HCT116 (cell line): ENCODE results near the gene SH3D19. TPM values are rescaled to one million over a fixed set of nuclear protein-coding genes. Genes with fewer than 3 reads are reported as not detected.
A peak's percentile ranks its signal among the peaks of the same experiment; 100 is the strongest.
"Not testable (repeated sequence)": the region's sequence is repeated elsewhere in the genome, so short reads cannot be mapped to it uniquely, and the experiment has no call there.

ENCODE experiments used
- ATAC-seq: fragments of 200-7000 bp; cut with Tn5 transposase; 2 replicates; pipeline ENCODE4 v1.9.1; 2020; ENCODE audit warnings: mild to moderate bottlenecking, moderate library complexity
- BruUV-seq: library from RNA; stranded (reverse); fragments of 400-500 nt; replicated peaks from 2 replicates; lab custom pipeline; 2021; lab: Mats Ljungman, UMichigan
- CTCF ChIA-PET: fragments of 300-600 bp; sonication (Branson Sonifier 250); formaldehyde crosslinking; loops from one replicate; lab custom pipeline; 2021; ENCODE audit warnings: antibody characterized with exemption; lab: Charles Lee
- POLR2A ChIA-PET: fragments of 300-600, 350-600 bp; sonication (Branson Sonifier 250); formaldehyde crosslinking; loops from one replicate; lab custom pipeline; 2021; ENCODE audit warnings: antibody characterized with exemption; lab: Charles Lee
- RAD21 ChIA-PET, 2 experiments: fragments of 300-600 bp; sonication (Branson Sonifier 250); formaldehyde crosslinking; loops; one replicate each; lab custom pipeline; 2023; ENCODE audit warnings: low total read pairs in 2 of 2; ENCODE audit not compliant: uncharacterized antibody in 2 of 2, unreplicated experiment in 2 of 2, low non-redundant PET in 1 of 2; lab: Charles Lee
- DNase-seq: peaks from one replicate; pipeline ENCODE4 v3.0.0-alpha.2; 2010; ENCODE audit warnings: low read depth, low spot score
- H2AFZ ChIP-seq: fragments of 200-600 bp; shearing (Covaris generic), sonication (generic); 2 replicates; pipeline ENCODE4 v1.6.1; 2017; ENCODE audit warnings: low read depth, mixed run types, mixed read lengths, antibody characterized with exemption, low read length; ENCODE audit not compliant: poor library complexity, severe bottlenecking
- H3K27ac ChIP-seq: 2 replicates; pipeline ENCODE4 v1.5.1; 2012; ENCODE audit warnings: low read depth, low read length
- H3K27me3 ChIP-seq: fragments of 200-600 bp; sonication (generic); 2 replicates; pipeline ENCODE4 v1.6.1; 2016; ENCODE audit warnings: mixed run types, low read length, mixed read lengths; ENCODE audit not compliant: insufficient read depth
- H3K36me3 ChIP-seq, 2 experiments: fragments of 200-500 bp in 1 of 2; fragments of 200-600 bp in 1 of 2; sonication (Bioruptor generic) in 1 of 2; sonication (generic) in 1 of 2; 2 replicates each; pipeline versions ENCODE4 v1.5.1 to v1.6.1; 2014 to 2016; ENCODE audit warnings: low read length in 2 of 2, inconsistent platforms in 1 of 2, mixed read lengths in 1 of 2, mixed run types in 1 of 2; ENCODE audit not compliant: insufficient read depth in 2 of 2, control insufficient read depth in 1 of 2
- H3K4me1 ChIP-seq, 2 experiments: fragments of 200-600 bp in 1 of 2; sonication (generic) in 1 of 2; 2 replicates each; pipeline versions ENCODE4 v1.5.1 to v1.6.1; 2012 to 2017; ENCODE audit warnings: low read length in 2 of 2, inconsistent platforms in 1 of 2, mild to moderate bottlenecking in 1 of 2, mixed read lengths in 1 of 2, mixed run types in 1 of 2, moderate library complexity in 1 of 2; ENCODE audit not compliant: insufficient read depth in 2 of 2, control insufficient read depth in 1 of 2
- H3K4me2 ChIP-seq: fragments of 200-600 bp; sonication (generic); 2 replicates; pipeline ENCODE4 v1.6.1; 2017; ENCODE audit warnings: mixed run types, low read length, mixed read lengths
- H3K4me3 ChIP-seq, 2 experiments: fragments of 200-600 bp in 1 of 2; sonication (generic) in 1 of 2; replicated peaks in 1 of 2; 2 replicates each; pipeline ENCODE4 v1.5.1; 2011 to 2016; ENCODE audit warnings: low read length in 2 of 2, control low read depth in 1 of 2, low read depth in 1 of 2, mild to moderate bottlenecking in 1 of 2, mixed read lengths in 1 of 2, mixed run types in 1 of 2
- H3K79me2 ChIP-seq: fragments of 200-600 bp; sonication (generic); 2 replicates; pipeline ENCODE4 v1.6.1; 2017; ENCODE audit warnings: mild to moderate bottlenecking, mixed run types, low read length, moderate library complexity, mixed read lengths; ENCODE audit not compliant: insufficient read depth
- H3K9ac ChIP-seq: fragments of 200-600 bp; sonication (generic); 2 replicates; pipeline ENCODE4 v1.6.1; 2016; ENCODE audit warnings: low read length, mixed read lengths
- H3K9me2 ChIP-seq: fragments of 200-600 bp; sonication (generic), shearing (Covaris generic); 2 replicates; pipeline ENCODE4 v1.6.1; 2017; ENCODE audit warnings: mixed run types, mild to moderate bottlenecking, moderate library complexity; ENCODE audit not compliant: insufficient read depth
- H3K9me3 ChIP-seq, 2 experiments: fragments of 200-500 bp in 1 of 2; fragments of 200-600 bp in 1 of 2; sonication (Bioruptor generic) in 1 of 2; sonication (generic) in 1 of 2; 2 replicates each; pipeline ENCODE4 v1.6.1; 2014 to 2017; ENCODE audit warnings: low read length in 2 of 2, mixed read lengths in 2 of 2, inconsistent platforms in 1 of 2, low read depth in 1 of 2, mild to moderate bottlenecking in 1 of 2, mixed run types in 1 of 2, moderate library complexity in 1 of 2; ENCODE audit not compliant: control insufficient read depth in 1 of 2, insufficient read depth in 1 of 2
- H4K20me1 ChIP-seq: fragments of 200-600 bp; sonication (generic), shearing (Covaris generic); 2 replicates; pipeline ENCODE4 v1.6.1; 2017; ENCODE audit warnings: mixed run types, mild to moderate bottlenecking, moderate library complexity; ENCODE audit not compliant: insufficient read depth
- EGR1 ChIP-seq: IDR thresholded peaks from 2 replicates; pipeline ENCODE4 v1.6.1; 2012; ENCODE audit warnings: low read depth
- RAD21 ChIP-seq: IDR thresholded peaks from 2 replicates; pipeline ENCODE4 v1.6.1; 2012; ENCODE audit warnings: low read depth, mild to moderate bottlenecking
- YY1 ChIP-seq: IDR thresholded peaks from 2 replicates; pipeline ENCODE4 v1.6.1; 2011; ENCODE audit warnings: low read length, low read depth, moderate library complexity, mild to moderate bottlenecking; ENCODE audit not compliant: insufficient replicate concordance; ENCODE audit errors: extremely low read depth
- intact Hi-C: fragments of 100-400 bp; cut with micrococcal nuclease; formaldehyde crosslinking; loops from 2 replicates; pipeline ENCODE4 v1.10.0; 2022
- total RNA-seq: library from RNA; stranded (reverse); gene quantifications from one replicate; pipeline ENCODE4 v1.2.1, GENCODE V29; 2021; ENCODE audit not compliant: unreplicated experiment
- TF ChIP-seq, protein P1 (sequence below), 3 experiments: fragments of 200-600 bp in 1 of 3; sonication (generic) in 1 of 3; IDR thresholded peaks in 2 of 3; conservative IDR thresholded peaks in 1 of 3; 2 replicates each; pipeline ENCODE4 v1.5.1; 2012 to 2017; ENCODE audit warnings: low read depth in 2 of 3, low read length in 2 of 3, antibody characterized with exemption in 1 of 3, borderline replicate concordance in 1 of 3, control low read depth in 1 of 3, mild to moderate bottlenecking in 1 of 3, mixed read lengths in 1 of 3, mixed run types in 1 of 3, moderate library complexity in 1 of 3; ENCODE audit not compliant: insufficient read depth in 1 of 3

SH3D19 gene
- total RNA-seq, 1 experiment from 2014 or later: 37.5 TPM

DNA sequence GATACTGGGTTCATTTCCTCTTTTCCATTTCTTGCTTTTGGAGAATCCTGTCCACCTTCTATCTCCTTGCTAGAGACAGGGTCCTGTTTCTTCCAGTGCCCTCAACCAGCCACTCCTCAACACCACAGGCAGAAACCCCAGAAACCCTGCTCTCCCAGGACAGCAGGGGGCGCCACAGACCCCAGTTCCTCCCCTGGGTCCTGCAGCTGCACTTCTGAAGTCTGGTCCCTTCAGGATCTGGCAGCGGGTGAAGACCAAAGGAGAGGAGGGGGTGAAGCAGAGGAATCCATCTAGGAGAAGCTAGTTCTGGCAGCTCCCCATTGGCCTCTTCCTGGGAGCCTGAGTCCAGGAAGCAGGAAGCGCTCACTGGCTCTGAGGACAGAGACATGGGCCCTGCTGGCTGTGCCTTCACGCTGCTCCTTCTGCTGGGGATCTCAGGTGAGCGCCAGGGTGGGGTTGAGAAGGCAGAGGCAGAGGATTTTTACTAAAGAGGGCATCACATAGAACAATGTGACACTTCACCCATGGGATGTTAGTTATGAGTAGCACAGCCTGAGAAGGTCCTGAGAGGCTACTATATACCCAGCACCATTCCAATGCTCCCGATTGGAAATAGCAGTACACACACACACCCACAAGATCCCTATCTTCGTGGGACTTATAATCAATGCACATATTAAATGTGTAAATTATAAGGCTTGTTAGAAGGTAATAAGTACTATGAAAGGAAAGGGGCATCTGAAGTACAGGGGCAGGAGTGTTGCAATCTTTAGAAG, 48.4 kb downstream of the SH3D19 start, which contains the start of gene PRSS48:
Gene PRSS48 (plus strand): TSS at position 375 of the 776 bp plus-strand sequence. CDS start 12 bp downstream, at position 387.
- TF ChIP-seq, protein P1, sequence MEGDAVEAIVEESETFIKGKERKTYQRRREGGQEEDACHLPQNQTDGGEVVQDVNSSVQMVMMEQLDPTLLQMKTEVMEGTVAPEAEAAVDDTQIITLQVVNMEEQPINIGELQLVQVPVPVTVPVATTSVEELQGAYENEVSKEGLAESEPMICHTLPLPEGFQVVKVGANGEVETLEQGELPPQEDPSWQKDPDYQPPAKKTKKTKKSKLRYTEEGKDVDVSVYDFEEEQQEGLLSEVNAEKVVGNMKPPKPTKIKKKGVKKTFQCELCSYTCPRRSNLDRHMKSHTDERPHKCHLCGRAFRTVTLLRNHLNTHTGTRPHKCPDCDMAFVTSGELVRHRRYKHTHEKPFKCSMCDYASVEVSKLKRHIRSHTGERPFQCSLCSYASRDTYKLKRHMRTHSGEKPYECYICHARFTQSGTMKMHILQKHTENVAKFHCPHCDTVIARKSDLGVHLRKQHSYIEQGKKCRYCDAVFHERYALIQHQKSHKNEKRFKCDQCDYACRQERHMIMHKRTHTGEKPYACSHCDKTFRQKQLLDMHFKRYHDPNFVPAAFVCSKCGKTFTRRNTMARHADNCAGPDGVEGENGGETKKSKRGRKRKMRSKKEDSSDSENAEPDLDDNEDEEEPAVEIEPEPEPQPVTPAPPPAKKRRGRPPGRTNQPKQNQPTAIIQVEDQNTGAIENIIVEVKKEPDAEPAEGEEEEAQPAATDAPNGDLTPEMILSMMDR (IDR thresholded peaks at IDR 0.05 in 2 of 3, conservative IDR thresholded peaks at IDR 0.05 in 1 of 3; ENCODE audit: borderline replicate concordance in 1 of 3, insufficient read depth in 1 of 3, low read depth in 2 of 3, low read length in 2 of 3): peak; percentile 85 to 99 (median 93)
- TF ChIP-seq EGR1 (no peak), RAD21 (peak; percentile 94), YY1 (peak; percentile 13)
- H3K27ac ChIP-seq: no peak within 1 kb of the TSS
- peaks cover 25% of the 10 kb centered on the region for H3K79me2 ChIP-seq
- no peak within 1 kb of the TSS for H3K4me3 ChIP-seq
- DNase-seq (peak; percentile 34), ATAC-seq (peak; percentile 97)
- H3K36me3 ChIP-seq: no peaks in the 10 kb centered on the region
- H3K9me3 ChIP-seq: no peaks in the 10 kb centered on the region
- no peaks in the 10 kb centered on the region for H4K20me1 ChIP-seq
- H3K4me2 ChIP-seq: no peak within 1 kb of the TSS
- intact Hi-C loops: loop anchor here (1.0 to 2.0 kb wide), 2 partner anchors 85 to 328 kb away; no protein-coding TSS in a partner anchor
- no peak within 1 kb of the TSS for H2AFZ ChIP-seq
- no peaks in the 10 kb centered on the region for H3K9me2 ChIP-seq
- H3K9ac ChIP-seq: no peak within 1 kb of the TSS
- POLR2A ChIA-PET: no interaction called here
- peaks cover 0 to 3% of the 10 kb centered on the region in 2 experiments; a peak in 1 of 4 replicates for H3K4me1 ChIP-seq
- CTCF ChIA-PET: interaction anchor here (0.6 to 2.9 kb wide), 10 partner anchors 10 to 328 kb away, joined by 3 to 12 read pairs (median 4); partner anchors contain the start of gene SH3D19
- H3K27me3 ChIP-seq: no peaks in the 10 kb centered on the region
- BruUV-seq: no TSS peak
- RAD21 ChIA-PET: interaction anchor here in 1 of 2 experiments (1.6 kb wide), 1 partner anchor 86 kb away, joined by 4 read pairs; no protein-coding TSS in a partner anchor

DNA sequence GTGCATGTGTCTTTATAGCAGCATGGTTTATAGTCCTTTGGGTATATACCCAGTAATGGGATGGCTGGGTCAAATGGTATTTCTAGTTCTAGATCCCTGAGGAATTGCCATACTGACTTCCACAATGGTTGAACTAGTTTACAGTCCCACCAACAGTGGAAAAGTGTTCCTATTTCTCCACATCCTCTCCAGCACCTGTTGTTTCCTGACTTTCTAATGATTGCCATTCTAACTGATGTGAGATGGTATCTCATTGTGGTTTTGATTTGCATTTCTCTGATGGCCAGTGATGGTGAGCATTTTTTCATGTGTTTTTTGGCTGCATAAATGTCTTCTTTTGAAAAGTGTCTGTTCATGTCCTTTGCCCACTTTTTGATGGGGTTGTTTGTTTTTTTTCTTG, 56.5 kb downstream of the SH3D19 start:
- intact Hi-C loops: not testable (repeated sequence)

More for the DNA sequence above, 56.5 kb downstream of the SH3D19 start:
- BruUV-seq, H3K9ac ChIP-seq, H3K27me3 ChIP-seq, POLR2A ChIA-PET, ATAC-seq, CTCF ChIA-PET, H4K20me1 ChIP-seq, H3K4me1 ChIP-seq, H3K4me2 ChIP-seq, DNase-seq, H3K9me3 ChIP-seq, H3K9me2 ChIP-seq, H3K36me3 ChIP-seq, H3K4me3 ChIP-seq, RAD21 ChIA-PET, H2AFZ ChIP-seq, H3K79me2 ChIP-seq, H3K27ac ChIP-seq: not testable (repeated sequence)
